ENCODE measurements around the gene SPTLC2.

Gene SPTLC2

DNA sequence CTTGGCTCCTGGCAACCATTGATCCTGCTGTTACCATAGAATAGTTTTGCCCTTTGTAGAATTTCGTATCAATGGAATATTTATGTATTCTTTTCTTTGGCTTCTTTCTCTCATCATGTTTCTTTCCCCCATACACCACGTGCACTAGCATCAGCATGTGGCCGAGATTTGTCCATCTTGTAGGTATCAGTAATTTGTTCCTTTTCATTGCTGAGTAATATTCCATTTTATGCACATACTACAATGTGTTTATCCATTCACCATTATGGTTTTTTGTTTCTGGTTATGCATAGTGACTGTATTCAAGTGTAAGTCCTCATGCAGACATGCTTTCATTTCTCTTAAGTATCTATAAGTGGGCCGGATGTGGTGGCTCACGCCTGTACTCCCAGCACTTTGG lies 113.3 kb downstream of the SPTLC2 start:
- Histone ChIP-seq H3K27me3 (ENCODE audit: insufficient read depth, poor library complexity, severe bottlenecking) (no peaks in the 10 kb centered on the region), H3K4me3 (replicated peaks; ENCODE audit: insufficient read depth, low read length) (no peak overlapping the region), H3K27ac (replicated peaks) (no peak overlapping the region)
- DNase-seq (ENCODE audit: low read depth in 1 of 2, low spot score in 1 of 2), result no peak
- TF ChIP-seq REST (IDR thresholded peaks at IDR 0.05; ENCODE audit: insufficient replicate concordance, low read depth) (no peak), SPI1 (IDR thresholded peaks at IDR 0.05; ENCODE audit: borderline replicate concordance, low read depth) (no peak), CTCF (IDR thresholded peaks at IDR 0.05; ENCODE audit: insufficient read depth, low read length) (no peak), POLR2AphosphoS5 (IDR thresholded peaks at IDR 0.05; ENCODE audit: low read depth) (no peak), GABPA (IDR thresholded peaks at IDR 0.05; ENCODE audit: low read depth) (no peak)

DNA sequence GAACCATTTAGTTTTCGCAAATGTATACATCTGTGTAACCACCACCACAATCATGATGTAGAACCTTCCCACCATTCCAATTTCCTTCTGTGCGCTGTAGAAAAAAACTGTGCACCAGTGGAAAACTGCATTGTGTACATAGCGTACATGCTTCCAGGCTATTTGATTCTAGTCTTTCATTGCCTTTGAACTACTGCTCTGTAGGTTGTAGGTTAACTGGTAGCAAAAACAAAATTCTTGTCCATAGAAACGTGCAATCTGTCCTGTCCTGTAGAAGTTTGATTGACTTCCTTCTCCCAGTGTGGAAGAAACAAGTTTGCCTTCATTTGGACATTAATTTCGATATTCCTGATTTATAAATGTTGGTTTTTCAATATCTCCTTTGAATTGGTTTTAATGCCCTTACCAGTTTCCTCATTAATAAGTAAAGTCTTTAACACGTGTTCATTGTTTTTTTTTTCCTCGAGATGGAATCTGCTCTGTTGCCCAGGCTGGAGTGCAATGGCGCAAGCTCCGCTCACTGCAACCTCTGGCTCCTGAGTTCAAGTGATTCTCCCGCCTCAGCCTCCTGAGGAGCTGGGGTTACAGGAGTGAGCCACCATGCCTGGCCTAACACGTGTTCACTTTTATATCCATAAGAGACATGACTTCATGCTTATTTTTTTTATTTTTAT lies 114.2 kb downstream of the SPTLC2 start:
- H3K27me3 ChIP-seq (ENCODE audit: insufficient read depth, poor library complexity, severe bottlenecking), result no peaks in the 10 kb centered on the region
- no peak for DNase-seq (ENCODE audit: low read depth in 1 of 2, low spot score in 1 of 2)
- TF ChIP-seq POLR2AphosphoS5 (IDR thresholded peaks at IDR 0.05; ENCODE audit: low read depth), result no peak
- no peak for TF ChIP-seq REST (IDR thresholded peaks at IDR 0.05; ENCODE audit: insufficient replicate concordance, low read depth)
- TF ChIP-seq CTCF (IDR thresholded peaks at IDR 0.05; ENCODE audit: insufficient read depth, low read length), result no peak
- no peak for TF ChIP-seq SPI1 (IDR thresholded peaks at IDR 0.05; ENCODE audit: borderline replicate concordance, low read depth)
- no peak for TF ChIP-seq GABPA (IDR thresholded peaks at IDR 0.05; ENCODE audit: low read depth)
- no peak overlapping the region for H3K27ac ChIP-seq (replicated peaks)
- no peak overlapping the region for H3K4me3 ChIP-seq (replicated peaks; ENCODE audit: insufficient read depth, low read length)

GRCh38 chr14:77498984-77499527 lies 117.4 kb downstream of the SPTLC2 start:
- no peak for DNase-seq (ENCODE audit: low read depth in 1 of 2, low spot score in 1 of 2)
- TF ChIP-seq GABPA (IDR thresholded peaks at IDR 0.05; ENCODE audit: low read depth) (no peak), REST (IDR thresholded peaks at IDR 0.05; ENCODE audit: insufficient replicate concordance, low read depth) (no peak), POLR2AphosphoS5 (IDR thresholded peaks at IDR 0.05; ENCODE audit: low read depth) (no peak), CTCF (IDR thresholded peaks at IDR 0.05; ENCODE audit: insufficient read depth, low read length) (no peak), SPI1 (IDR thresholded peaks at IDR 0.05; ENCODE audit: borderline replicate concordance, low read depth) (no peak)
- peak overlapping the region; percentile 32 for H3K4me3 ChIP-seq (replicated peaks; ENCODE audit: insufficient read depth, low read length)
- no peaks in the 10 kb centered on the region for H3K27me3 ChIP-seq (ENCODE audit: insufficient read depth, poor library complexity, severe bottlenecking)
- no peak overlapping the region for H3K27ac ChIP-seq (replicated peaks)

Data from HL-60 (cell line).